ENCODE results near the gene DBNDD1. TPM values are rescaled to one million over a fixed set of nuclear protein-coding genes. Genes with fewer than 3 reads are reported as not detected.
"Not testable (repeated sequence)": the region's sequence is repeated elsewhere in the genome, so short reads cannot be mapped to it uniquely, and the experiment has no call there.

Gene DBNDD1
- total RNA-seq, 1 experiment from 2014 or later = 71.4 TPM

- peaks cover 34% of the 10 kb centered on the region for H3K36me3 ChIP-seq (replicated peaks; ENCODE audit: control insufficient read depth, insufficient read depth, low read length)
- peak; percentile 53 for DNase-seq
- not testable (repeated sequence) for H3K27me3 ChIP-seq (ENCODE audit: control insufficient read depth, insufficient read depth, low read length); H3K4me3 ChIP-seq (ENCODE audit: insufficient read depth, low read depth, low read length)
Observed at GRCh38 chr16:89995475-89996177, 23.6 kb downstream of the DBNDD1 start.

- DNase-seq; H3K4me3 ChIP-seq (ENCODE audit: insufficient read depth, low read depth, low read length); H3K27me3 ChIP-seq (ENCODE audit: control insufficient read depth, insufficient read depth, low read length): not testable (repeated sequence)
- H3K36me3 ChIP-seq (replicated peaks; ENCODE audit: control insufficient read depth, insufficient read depth, low read length) = peaks cover 37% of the 10 kb centered on the region
Observed at GRCh38 chr16:89994721-89995474, 24.4 kb downstream of the DBNDD1 start.

- Histone ChIP-seq H3K36me3 (replicated peaks; ENCODE audit: control insufficient read depth, insufficient read depth, low read length) (peaks cover 37% of the 10 kb centered on the region), H3K4me3 (ENCODE audit: insufficient read depth, low read depth, low read length) (no peak overlapping the region), H3K27me3 (ENCODE audit: control insufficient read depth, insufficient read depth, low read length) (no peaks in the 10 kb centered on the region)
- no peak for DNase-seq
Observed at GRCh38 chr16:89994389-89994720, 24.9 kb downstream of the DBNDD1 start.

GRCh38 chr16:89993971-89994370 lies 25.3 kb downstream of the DBNDD1 start:
- Histone ChIP-seq H3K27me3 (ENCODE audit: control insufficient read depth, insufficient read depth, low read length) (no peaks in the 10 kb centered on the region), H3K36me3 (replicated peaks; ENCODE audit: control insufficient read depth, insufficient read depth, low read length) (peaks cover 37% of the 10 kb centered on the region), H3K4me3 (ENCODE audit: insufficient read depth, low read depth, low read length) (no peak overlapping the region)
- no peak for DNase-seq

- H3K36me3 ChIP-seq (replicated peaks; ENCODE audit: control insufficient read depth, insufficient read depth, low read length) = peaks cover 37% of the 10 kb centered on the region
- H3K27me3 ChIP-seq (ENCODE audit: control insufficient read depth, insufficient read depth, low read length) = no peaks in the 10 kb centered on the region
- DNase-seq = no peak
- no peak overlapping the region for H3K4me3 ChIP-seq (ENCODE audit: insufficient read depth, low read depth, low read length)
Observed at GRCh38 chr16:89993377-89993776, 25.9 kb downstream of the DBNDD1 start.

- no peak for DNase-seq
- Histone ChIP-seq H3K36me3 (replicated peaks; ENCODE audit: control insufficient read depth, insufficient read depth, low read length) (peaks cover 37% of the 10 kb centered on the region), H3K27me3 (ENCODE audit: control insufficient read depth, insufficient read depth, low read length) (no peaks in the 10 kb centered on the region), H3K4me3 (ENCODE audit: insufficient read depth, low read depth, low read length) (no peak overlapping the region)
Observed at GRCh38 chr16:89990799-89991198, 28.5 kb downstream of the DBNDD1 start.

- Histone ChIP-seq H3K36me3 (replicated peaks; ENCODE audit: control insufficient read depth, insufficient read depth, low read length) (peaks cover 27% of the 10 kb centered on the region), H3K4me3 (ENCODE audit: insufficient read depth, low read depth, low read length) (no peak overlapping the region), H3K27me3 (ENCODE audit: control insufficient read depth, insufficient read depth, low read length) (no peaks in the 10 kb centered on the region)
- no peak for DNase-seq
Observed at GRCh38 chr16:89988951-89989350, 30.3 kb downstream of the DBNDD1 start.

GRCh38 chr16:89987169-89987568 lies 32.1 kb downstream of the DBNDD1 start:
- no peak for DNase-seq
- Histone ChIP-seq H3K4me3 (ENCODE audit: insufficient read depth, low read depth, low read length) (no peak overlapping the region), H3K36me3 (replicated peaks; ENCODE audit: control insufficient read depth, insufficient read depth, low read length) (peaks cover 27% of the 10 kb centered on the region), H3K27me3 (ENCODE audit: control insufficient read depth, insufficient read depth, low read length) (no peaks in the 10 kb centered on the region)

GRCh38 chr16:89986600-89986999 lies 32.7 kb downstream of the DBNDD1 start:
- DNase-seq = no peak
- H3K36me3 ChIP-seq (replicated peaks; ENCODE audit: control insufficient read depth, insufficient read depth, low read length) = peaks cover 28% of the 10 kb centered on the region
- H3K4me3 ChIP-seq (ENCODE audit: insufficient read depth, low read depth, low read length) = no peak overlapping the region

GRCh38 chr16:89985219-89985618 lies 34.0 kb downstream of the DBNDD1 start:
- no peak for DNase-seq
- Histone ChIP-seq H3K27me3 (ENCODE audit: control insufficient read depth, insufficient read depth, low read length) (no peaks in the 10 kb centered on the region), H3K4me3 (ENCODE audit: insufficient read depth, low read depth, low read length) (no peak overlapping the region), H3K36me3 (replicated peaks; ENCODE audit: control insufficient read depth, insufficient read depth, low read length) (peaks cover 21% of the 10 kb centered on the region)

More at GRCh38 chr16:89986600-89986999, 32.7 kb downstream of the DBNDD1 start:
- no peaks in the 10 kb centered on the region for H3K27me3 ChIP-seq (ENCODE audit: control insufficient read depth, insufficient read depth, low read length)

GRCh38 chr16:89984216-89984615 lies 35.0 kb downstream of the DBNDD1 start:
- peaks cover 21% of the 10 kb centered on the region for H3K36me3 ChIP-seq (replicated peaks; ENCODE audit: control insufficient read depth, insufficient read depth, low read length)
- DNase-seq = no peak
- H3K27me3 ChIP-seq (ENCODE audit: control insufficient read depth, insufficient read depth, low read length) = no peaks in the 10 kb centered on the region

GRCh38 chr16:89983536-89983935 lies 35.7 kb downstream of the DBNDD1 start:
- no peaks in the 10 kb centered on the region for H3K27me3 ChIP-seq (ENCODE audit: control insufficient read depth, insufficient read depth, low read length)
- no peak overlapping the region for H3K4me3 ChIP-seq (ENCODE audit: insufficient read depth, low read depth, low read length)
- peaks cover 21% of the 10 kb centered on the region for H3K36me3 ChIP-seq (replicated peaks; ENCODE audit: control insufficient read depth, insufficient read depth, low read length)
- DNase-seq = no peak

More at GRCh38 chr16:89984216-89984615, 35.0 kb downstream of the DBNDD1 start:
- H3K4me3 ChIP-seq (ENCODE audit: insufficient read depth, low read depth, low read length) = no peak overlapping the region

GRCh38 chr16:89982318-89982717 lies 36.9 kb downstream of the DBNDD1 start:
- H3K27me3 ChIP-seq (ENCODE audit: control insufficient read depth, insufficient read depth, low read length) = no peaks in the 10 kb centered on the region
- H3K36me3 ChIP-seq (replicated peaks; ENCODE audit: control insufficient read depth, insufficient read depth, low read length) = peaks cover 27% of the 10 kb centered on the region
- DNase-seq = no peak
- no peak overlapping the region for H3K4me3 ChIP-seq (ENCODE audit: insufficient read depth, low read depth, low read length)

- H3K4me3 ChIP-seq (ENCODE audit: insufficient read depth, low read depth, low read length) = no peak overlapping the region
- H3K36me3 ChIP-seq (replicated peaks; ENCODE audit: control insufficient read depth, insufficient read depth, low read length) = peaks cover 25% of the 10 kb centered on the region
- no peaks in the 10 kb centered on the region for H3K27me3 ChIP-seq (ENCODE audit: control insufficient read depth, insufficient read depth, low read length)
- DNase-seq = no peak
Observed at GRCh38 chr16:89981414-89981813, 37.8 kb downstream of the DBNDD1 start.

GRCh38 chr16:89974870-89975269 lies 44.4 kb downstream of the DBNDD1 start:
- DNase-seq = no peak
- H3K27me3 ChIP-seq (ENCODE audit: control insufficient read depth, insufficient read depth, low read length) = no peaks in the 10 kb centered on the region; the same call in 1 of the 2 replicates
- no peak overlapping the region for H3K4me3 ChIP-seq (ENCODE audit: insufficient read depth, low read depth, low read length)
- peaks cover 8% of the 10 kb centered on the region for H3K36me3 ChIP-seq (replicated peaks; ENCODE audit: control insufficient read depth, insufficient read depth, low read length)

All from H7 (cell line).